Activated T-cell treated with anti-CD3 and anti-CD28 coated beads, Interleukin-2, amount 50 U/mL, for 1 hour (primary cell): ENCODE data around the gene YKT6.

ENCODE experiments used
- DNase-seq: peaks from one replicate; pipeline ENCODE4 v3.0.0-alpha.2; 2020

The YKT6 gene

DNA sequence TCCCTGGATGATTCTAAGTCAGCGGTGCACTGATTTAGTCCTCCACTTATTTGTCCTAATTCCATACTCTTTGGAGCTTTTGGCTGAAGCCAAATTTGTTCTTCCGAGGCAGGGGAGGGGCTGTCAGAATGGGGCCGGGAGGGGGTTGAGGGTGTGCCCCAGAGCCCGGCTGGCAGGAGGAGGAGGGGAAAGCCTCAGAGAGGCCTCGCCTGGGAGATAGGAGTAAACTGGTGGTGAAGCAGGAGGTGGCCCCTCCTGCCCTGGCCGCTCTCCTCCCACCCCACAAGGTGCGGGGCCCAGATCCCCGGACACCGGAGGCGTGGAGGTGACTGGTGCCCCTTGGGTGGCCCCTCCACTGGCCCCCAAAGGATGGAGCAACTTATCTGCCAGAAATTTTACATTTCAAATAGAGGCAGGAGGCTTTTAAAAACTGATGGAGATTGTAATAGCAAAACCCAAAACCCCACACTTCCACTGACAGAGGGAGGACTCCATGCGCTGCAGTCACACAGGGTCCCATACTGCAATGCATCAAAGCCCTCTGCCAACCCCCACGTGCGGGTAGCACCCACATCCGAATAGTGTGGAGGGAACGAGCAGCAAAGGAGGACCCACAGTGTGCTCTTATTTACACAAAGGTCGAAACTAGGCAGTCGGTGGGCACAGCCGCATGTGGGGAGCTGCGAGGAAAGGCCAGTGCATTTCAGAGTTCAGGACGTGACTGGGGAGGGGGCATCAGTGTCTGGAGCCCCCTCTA is 62.7 kb downstream of the YKT6 start:
- no peak for DNase-seq
